Nephron (organoid): ENCODE measurements around the gene RELN.

Experiments used
- H3K27ac Mint-ChIP-seq, 3 experiments: 2 replicates each; pipeline ENCODE4 v1.8.0; 2020; ENCODE audit warnings: mixed read lengths in 3 of 3, mild to moderate bottlenecking in 2 of 3, moderate library complexity in 1 of 3
- H3K27me3 Mint-ChIP-seq: 2 replicates; pipeline ENCODE4 v1.8.0; 2021; ENCODE audit warnings: low read depth, mild to moderate bottlenecking, moderate library complexity, mixed read lengths
- H3K36me3 Mint-ChIP-seq: 2 replicates; pipeline ENCODE4 v1.8.0; 2020; ENCODE audit warnings: low read depth, mixed read lengths
- H3K4me1 Mint-ChIP-seq: 2 replicates; pipeline ENCODE4 v1.8.0; 2020; ENCODE audit warnings: mixed read lengths
- H3K4me3 Mint-ChIP-seq, 3 experiments: 2 replicates each; pipeline ENCODE4 v1.8.0; 2020; ENCODE audit warnings: mild to moderate bottlenecking in 3 of 3, mixed read lengths in 3 of 3, moderate library complexity in 2 of 3
- H3K9me3 Mint-ChIP-seq: 2 replicates; pipeline ENCODE4 v1.8.0; 2020; ENCODE audit warnings: mixed read lengths
- TF ChIP-seq, protein P1 (sequence below), 3 experiments: fragments of 200-600 bp; sonication (generic); IDR thresholded peaks; one replicate each; pipeline ENCODE4 v1.5.0; 2021; ENCODE audit warnings: antibody characterized with exemption in 3 of 3; ENCODE audit not compliant: unreplicated experiment in 3 of 3

Gene RELN

GRCh38 chr7:103928581-103928980, 60.9 kb downstream of the RELN start:
- TF ChIP-seq, protein P1, sequence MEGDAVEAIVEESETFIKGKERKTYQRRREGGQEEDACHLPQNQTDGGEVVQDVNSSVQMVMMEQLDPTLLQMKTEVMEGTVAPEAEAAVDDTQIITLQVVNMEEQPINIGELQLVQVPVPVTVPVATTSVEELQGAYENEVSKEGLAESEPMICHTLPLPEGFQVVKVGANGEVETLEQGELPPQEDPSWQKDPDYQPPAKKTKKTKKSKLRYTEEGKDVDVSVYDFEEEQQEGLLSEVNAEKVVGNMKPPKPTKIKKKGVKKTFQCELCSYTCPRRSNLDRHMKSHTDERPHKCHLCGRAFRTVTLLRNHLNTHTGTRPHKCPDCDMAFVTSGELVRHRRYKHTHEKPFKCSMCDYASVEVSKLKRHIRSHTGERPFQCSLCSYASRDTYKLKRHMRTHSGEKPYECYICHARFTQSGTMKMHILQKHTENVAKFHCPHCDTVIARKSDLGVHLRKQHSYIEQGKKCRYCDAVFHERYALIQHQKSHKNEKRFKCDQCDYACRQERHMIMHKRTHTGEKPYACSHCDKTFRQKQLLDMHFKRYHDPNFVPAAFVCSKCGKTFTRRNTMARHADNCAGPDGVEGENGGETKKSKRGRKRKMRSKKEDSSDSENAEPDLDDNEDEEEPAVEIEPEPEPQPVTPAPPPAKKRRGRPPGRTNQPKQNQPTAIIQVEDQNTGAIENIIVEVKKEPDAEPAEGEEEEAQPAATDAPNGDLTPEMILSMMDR (IDR thresholded peaks at IDR 0.05; ENCODE audit: unreplicated experiment in 3 of 3), result no peak
- Mint-ChIP-seq H3K36me3 (no peaks in the 10 kb centered on the region), H3K27ac (no peak overlapping the region), H3K4me3 (no peak overlapping the region), H3K4me1 (no peaks in the 10 kb centered on the region), H3K9me3 (no peaks in the 10 kb centered on the region), H3K27me3 (no peaks in the 10 kb centered on the region)

- no peaks in the 10 kb centered on the region for H3K36me3 Mint-ChIP-seq
- H3K27me3 Mint-ChIP-seq, result no peaks in the 10 kb centered on the region
- H3K4me3 Mint-ChIP-seq, result no peak overlapping the region
- no peaks in the 10 kb centered on the region for H3K9me3 Mint-ChIP-seq
- H3K4me1 Mint-ChIP-seq, result no peaks in the 10 kb centered on the region
- TF ChIP-seq, protein P1 (IDR thresholded peaks at IDR 0.05; ENCODE audit: unreplicated experiment in 3 of 3), result no peak
- H3K27ac Mint-ChIP-seq, result no peak overlapping the region
These were observed 65.3 kb downstream of the RELN start for GRCh38 chr7:103924184-103924583.

- no peaks in the 10 kb centered on the region for H3K27me3 Mint-ChIP-seq
- no peak overlapping the region for H3K27ac Mint-ChIP-seq
- H3K9me3 Mint-ChIP-seq, result no peaks in the 10 kb centered on the region
- no peak overlapping the region for H3K4me3 Mint-ChIP-seq
- H3K4me1 Mint-ChIP-seq, result no peaks in the 10 kb centered on the region
- H3K36me3 Mint-ChIP-seq, result no peaks in the 10 kb centered on the region
- TF ChIP-seq, protein P1 (IDR thresholded peaks at IDR 0.05; ENCODE audit: unreplicated experiment in 3 of 3), result no peak
These were observed 67.1 kb downstream of the RELN start for GRCh38 chr7:103922407-103922806.

GRCh38 chr7:103921692-103922091, 67.8 kb downstream of the RELN start:
- Mint-ChIP-seq H3K36me3 (no peaks in the 10 kb centered on the region), H3K4me3 (no peak overlapping the region), H3K27ac (no peak overlapping the region), H3K27me3 (no peaks in the 10 kb centered on the region), H3K9me3 (no peaks in the 10 kb centered on the region), H3K4me1 (no peaks in the 10 kb centered on the region)
- TF ChIP-seq, protein P1 (IDR thresholded peaks at IDR 0.05; ENCODE audit: unreplicated experiment in 3 of 3), result no peak

DNA sequence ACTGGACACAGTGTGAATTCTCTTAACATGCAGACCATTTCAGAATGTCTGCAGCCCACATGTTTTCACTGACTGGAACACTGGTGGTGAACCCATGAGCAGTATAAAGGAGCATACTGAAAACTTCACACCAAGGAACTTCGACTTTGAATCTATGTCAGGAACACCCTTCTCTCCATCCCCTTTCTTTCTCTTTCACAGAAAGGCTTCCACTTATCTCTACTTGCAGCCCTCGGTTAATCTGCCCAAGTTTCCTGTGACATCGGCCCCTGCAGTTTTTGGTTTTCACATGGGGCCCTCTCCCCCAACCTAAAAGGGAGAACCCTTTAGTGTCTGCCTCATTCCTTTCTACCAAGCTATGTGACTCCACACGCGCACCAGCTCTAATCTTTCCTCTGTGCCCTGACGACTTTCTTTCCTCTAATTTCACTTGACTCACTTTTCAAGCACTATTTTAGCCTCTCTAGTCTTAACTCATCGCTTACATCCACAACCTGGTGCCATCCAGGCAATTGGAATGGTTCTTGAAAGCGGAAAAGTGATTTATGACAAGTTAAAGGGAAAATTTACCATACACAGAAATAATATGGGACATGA, 70.1 kb downstream of the RELN start:
- Mint-ChIP-seq H3K4me1 (no peaks in the 10 kb centered on the region), H3K9me3 (no peaks in the 10 kb centered on the region), H3K4me3 (no peak overlapping the region), H3K27ac (no peak overlapping the region), H3K27me3 (no peaks in the 10 kb centered on the region), H3K36me3 (no peaks in the 10 kb centered on the region)
- TF ChIP-seq, protein P1 (IDR thresholded peaks at IDR 0.05; ENCODE audit: unreplicated experiment in 3 of 3), result no peak

DNA sequence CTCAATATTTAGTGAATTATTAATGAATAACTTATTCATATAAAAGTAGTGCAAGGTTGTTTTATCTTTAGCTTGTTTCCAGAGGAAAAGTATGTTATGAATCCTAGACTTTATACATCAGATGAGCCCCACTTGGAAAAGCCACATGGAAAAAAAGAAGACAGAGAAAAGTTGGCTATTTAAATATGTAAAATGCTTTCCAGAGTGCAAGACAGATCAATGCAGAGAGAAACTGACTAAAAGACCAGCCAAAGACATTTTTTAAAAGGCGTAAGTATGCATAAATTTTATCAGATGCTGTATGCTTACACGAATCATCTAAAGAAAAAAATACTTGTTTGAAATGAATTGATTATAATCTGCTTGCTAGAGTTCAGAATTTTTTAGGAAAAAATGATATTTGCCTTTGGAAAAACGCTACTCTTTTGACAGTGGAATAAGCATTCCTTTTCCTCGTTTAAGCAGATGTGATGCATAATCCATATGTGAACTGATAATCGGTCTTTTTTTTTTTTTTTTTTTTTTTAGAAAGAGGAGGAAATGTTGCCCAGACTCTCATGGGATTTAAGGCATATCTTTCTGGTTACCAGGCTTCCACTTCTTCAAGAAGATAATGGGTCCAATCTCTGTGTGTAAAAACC, 70.7 kb downstream of the RELN start:
- H3K4me3 Mint-ChIP-seq, result no peak overlapping the region
- H3K4me1 Mint-ChIP-seq, result no peaks in the 10 kb centered on the region
- H3K36me3 Mint-ChIP-seq, result no peaks in the 10 kb centered on the region
- TF ChIP-seq, protein P1 (IDR thresholded peaks at IDR 0.05; ENCODE audit: unreplicated experiment in 3 of 3), result no peak
- no peaks in the 10 kb centered on the region for H3K9me3 Mint-ChIP-seq
- H3K27me3 Mint-ChIP-seq, result no peaks in the 10 kb centered on the region
- H3K27ac Mint-ChIP-seq, result no peak overlapping the region
